GM12892 (cell line): ENCODE results near the gene DYNC1H1.

Source experiments
- DNase-seq: peaks from one replicate; pipeline ENCODE4 v3.0.0; 2011; ENCODE audit not compliant: insufficient read length
- FAIRE-seq: peaks from 2 replicates; lab custom pipeline; 2011; peaks lifted over from hg19 to GRCh38; lab: Jason Lieb, UNC
- POLR2A ChIP-seq: IDR thresholded peaks from 2 replicates; pipeline ENCODE4 v1.6.1; 2011; ENCODE audit warnings: low read depth, low read length, control low read depth
- POLR2AphosphoS5 ChIP-seq: IDR thresholded peaks from 2 replicates; pipeline ENCODE4 v1.6.1; 2011; ENCODE audit warnings: low read depth, low read length, control low read depth
- TAF1 ChIP-seq: IDR thresholded peaks from 2 replicates; pipeline ENCODE4 v1.6.1; 2011; ENCODE audit warnings: low read depth, mild to moderate bottlenecking, control low read depth, low read length, borderline replicate concordance

Gene DYNC1H1

DNA sequence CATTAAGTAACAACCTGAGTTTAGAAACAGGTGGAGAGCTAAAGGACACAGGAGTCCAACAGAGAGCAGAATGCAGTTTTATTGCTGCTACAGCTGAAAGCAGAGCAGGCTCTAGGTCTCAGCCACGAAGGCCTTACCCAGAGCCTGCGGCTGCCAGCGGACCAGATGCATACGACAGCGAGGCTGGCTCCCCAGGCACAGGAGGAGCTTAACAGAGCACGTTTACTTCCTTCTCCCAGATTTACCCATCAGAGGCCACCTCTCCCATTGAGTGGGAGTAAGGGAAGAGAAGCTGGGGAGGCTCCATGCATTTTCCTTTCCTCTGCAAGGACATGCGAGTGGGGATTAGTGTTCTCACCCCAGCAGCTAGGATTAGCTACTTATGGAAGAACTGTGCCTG is 22.6 kb downstream of the DYNC1H1 start:
- TF ChIP-seq POLR2A (no peak), TAF1 (no peak), POLR2AphosphoS5 (no peak)
- no peak for FAIRE-seq
- DNase-seq = no peak

DNA sequence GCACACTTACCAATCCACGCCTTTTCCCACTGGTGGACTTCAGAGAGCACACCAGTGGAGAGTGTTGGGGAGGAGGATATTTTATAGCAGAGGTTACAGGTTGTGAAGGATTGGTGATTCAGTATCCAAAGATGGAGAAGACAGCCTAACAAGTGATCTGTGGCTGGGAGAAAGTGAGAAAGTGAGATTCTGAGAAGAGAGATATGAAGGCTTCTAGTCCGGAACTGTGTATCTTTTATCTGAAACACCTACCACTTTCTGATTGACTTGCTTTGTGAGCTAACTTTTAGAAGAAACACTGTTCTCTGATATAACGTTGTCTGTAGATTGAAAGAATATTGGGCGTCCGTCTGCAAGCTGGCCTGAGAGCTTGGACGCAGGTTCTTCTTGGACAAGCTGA is 24.0 kb downstream of the DYNC1H1 start:
- DNase-seq (no peak), FAIRE-seq (no peak)
- TF ChIP-seq POLR2A (no peak), TAF1 (no peak), POLR2AphosphoS5 (no peak)

DNA sequence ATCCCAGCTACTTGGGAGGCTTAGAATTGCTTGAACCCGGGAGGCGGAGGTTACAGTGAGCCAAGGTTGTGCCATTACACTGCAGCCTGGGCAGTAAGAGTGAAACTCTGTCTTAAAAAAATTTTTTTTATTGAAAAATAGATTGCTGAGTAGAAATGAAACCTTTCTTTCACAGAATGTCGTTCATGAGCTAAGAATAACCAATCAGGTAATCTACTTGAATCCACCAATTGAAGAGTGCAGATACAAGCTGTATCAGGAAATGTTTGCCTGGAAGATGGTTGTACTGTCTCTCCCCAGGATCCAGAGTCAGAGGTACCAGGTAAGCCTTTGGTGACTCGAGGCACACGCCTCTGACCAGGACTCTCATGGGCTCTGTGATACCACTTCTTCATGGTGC is 27.0 kb downstream of the DYNC1H1 start:
- FAIRE-seq (peak; percentile 33), DNase-seq (no peak)
- TF ChIP-seq POLR2A = no peak
- TF ChIP-seq POLR2AphosphoS5 = no peak
- no peak for TF ChIP-seq TAF1

DNA sequence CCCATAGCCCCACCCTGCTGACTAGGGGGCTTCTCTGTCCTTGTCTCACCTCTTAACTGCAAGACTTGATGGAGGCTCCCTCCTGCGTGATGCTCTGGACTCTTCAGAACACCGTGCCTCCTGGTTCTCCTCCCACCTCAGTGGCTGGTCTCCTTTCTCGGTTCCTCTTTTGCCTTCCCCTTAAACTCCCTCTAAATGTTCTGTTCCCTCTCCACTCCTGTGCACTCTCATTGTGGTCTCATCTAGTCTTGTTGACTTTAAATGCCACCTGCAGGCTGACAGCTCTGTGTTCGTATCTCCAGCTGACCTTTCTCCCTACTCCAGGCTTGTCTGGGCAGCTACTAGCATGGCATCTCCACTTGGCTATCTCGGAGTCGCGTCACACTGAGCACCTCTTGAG is 28.3 kb downstream of the DYNC1H1 start:
- DNase-seq = peak; percentile 52
- TF ChIP-seq POLR2A (no peak), TAF1 (no peak), POLR2AphosphoS5 (no peak)
- peak; percentile 98 for FAIRE-seq

DNA sequence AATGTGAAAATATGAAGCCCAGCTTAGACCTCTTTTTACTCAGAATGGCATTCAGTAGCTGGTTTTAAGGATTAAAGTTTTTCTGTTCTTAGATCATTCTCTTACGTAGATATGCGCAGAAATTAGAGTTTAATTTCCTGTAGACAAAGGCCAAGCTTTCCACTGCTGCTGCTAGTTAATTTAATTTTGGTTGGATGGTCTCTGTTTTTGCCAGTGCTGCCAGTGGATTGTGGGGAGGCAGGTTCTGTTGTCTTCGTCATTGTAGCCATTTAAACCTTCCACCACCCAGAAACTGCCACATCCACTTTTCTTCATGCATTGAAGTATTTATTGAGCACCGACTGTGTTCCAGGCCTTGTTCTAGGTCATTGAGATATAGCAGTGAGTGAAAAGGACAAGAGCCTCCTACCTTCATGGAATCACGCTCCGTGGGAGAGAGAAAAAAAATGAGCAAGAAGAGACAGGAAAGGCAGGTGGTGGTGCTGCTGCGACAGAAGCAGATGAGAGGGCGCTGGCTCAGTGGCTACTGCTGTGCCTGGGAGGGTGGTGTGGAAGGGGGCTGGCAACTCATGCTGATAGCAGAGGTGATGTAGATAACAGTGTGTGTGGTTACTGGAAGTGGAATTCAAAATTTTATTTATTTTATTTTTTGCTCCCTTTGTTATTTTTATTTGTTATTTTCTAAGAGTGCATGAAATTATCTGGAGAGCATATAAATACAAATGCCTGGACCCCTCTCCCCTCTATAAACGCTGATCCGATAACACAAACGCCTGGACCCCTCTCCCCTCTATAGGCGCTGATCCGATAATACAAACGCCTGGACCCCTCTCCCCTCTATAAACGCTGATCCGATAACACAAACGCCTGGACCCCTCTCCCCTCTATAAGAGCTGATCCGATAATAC is 33.3 kb downstream of the DYNC1H1 start:
- DNase-seq = no peak
- no peak for TF ChIP-seq POLR2AphosphoS5
- TF ChIP-seq TAF1 = no peak
- TF ChIP-seq POLR2A = no peak
- peak; percentile 46 for FAIRE-seq

DNA sequence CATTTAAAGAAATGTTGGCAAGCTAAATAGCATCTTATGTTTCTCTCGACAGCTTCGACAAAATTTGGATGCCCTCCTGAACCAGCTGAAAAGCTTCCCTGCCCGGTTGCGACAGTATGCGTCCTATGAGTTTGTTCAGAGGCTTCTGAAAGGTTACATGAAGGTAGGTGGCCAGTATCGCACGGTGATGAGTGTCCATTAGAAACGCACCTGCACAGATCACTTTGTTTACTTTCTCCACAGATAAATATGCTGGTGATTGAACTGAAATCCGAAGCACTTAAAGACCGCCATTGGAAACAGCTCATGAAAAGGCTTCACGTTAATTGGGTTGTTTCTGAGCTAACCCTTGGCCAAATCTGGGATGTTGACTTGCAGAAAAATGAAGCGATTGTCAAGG is 36.5 kb downstream of the DYNC1H1 start:
- FAIRE-seq = no peak
- DNase-seq = no peak
- TF ChIP-seq POLR2AphosphoS5 (no peak), POLR2A (no peak), TAF1 (no peak)

DNA sequence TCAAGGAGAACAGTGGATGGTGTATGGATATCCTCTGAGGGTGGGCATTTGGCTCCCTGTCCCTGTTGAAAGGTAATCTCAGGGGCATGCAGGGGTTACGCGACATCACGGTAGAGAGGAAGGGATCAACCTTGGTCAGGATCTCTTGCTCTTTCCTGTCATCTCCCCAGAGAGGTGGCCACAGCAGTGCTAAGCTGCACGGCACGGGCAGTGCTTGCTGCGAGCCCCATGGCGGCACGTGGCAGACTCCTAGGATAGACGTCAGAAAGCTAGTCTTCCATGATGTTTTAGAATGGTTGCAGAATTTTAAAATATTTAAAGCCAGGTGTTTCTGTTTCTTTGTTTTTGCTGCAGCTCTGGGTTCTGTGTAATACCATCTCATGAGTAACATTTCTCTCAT is 41.0 kb downstream of the DYNC1H1 start:
- FAIRE-seq = no peak
- DNase-seq = no peak
- no peak for TF ChIP-seq POLR2A
- TF ChIP-seq TAF1 = no peak
- TF ChIP-seq POLR2AphosphoS5 = no peak

DNA sequence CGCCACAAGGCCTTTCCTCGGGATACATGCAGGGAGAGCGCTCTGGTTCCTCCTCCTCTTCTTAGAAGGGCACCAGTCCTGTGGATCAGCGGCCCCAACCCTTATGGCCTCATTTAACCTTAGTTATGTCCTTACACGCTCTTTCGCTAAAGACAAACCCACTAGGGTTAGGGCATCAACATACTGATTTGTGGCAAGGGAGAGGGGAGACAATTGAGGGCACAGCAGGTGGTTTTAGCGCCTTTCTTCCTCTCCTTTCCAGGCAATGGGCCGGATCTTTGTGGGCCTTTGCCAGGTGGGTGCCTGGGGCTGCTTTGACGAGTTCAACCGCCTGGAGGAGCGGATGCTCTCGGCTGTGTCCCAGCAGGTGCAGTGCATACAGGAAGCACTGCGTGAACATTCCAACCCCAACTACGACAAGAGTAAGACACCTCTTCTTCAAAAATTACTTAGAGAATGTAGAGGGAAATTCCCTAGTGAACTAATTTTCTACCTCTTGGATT is 43.6 kb downstream of the DYNC1H1 start:
- no peak for TF ChIP-seq TAF1
- no peak for TF ChIP-seq POLR2AphosphoS5
- TF ChIP-seq POLR2A = no peak
- DNase-seq (no peak), FAIRE-seq (no peak)

DNA sequence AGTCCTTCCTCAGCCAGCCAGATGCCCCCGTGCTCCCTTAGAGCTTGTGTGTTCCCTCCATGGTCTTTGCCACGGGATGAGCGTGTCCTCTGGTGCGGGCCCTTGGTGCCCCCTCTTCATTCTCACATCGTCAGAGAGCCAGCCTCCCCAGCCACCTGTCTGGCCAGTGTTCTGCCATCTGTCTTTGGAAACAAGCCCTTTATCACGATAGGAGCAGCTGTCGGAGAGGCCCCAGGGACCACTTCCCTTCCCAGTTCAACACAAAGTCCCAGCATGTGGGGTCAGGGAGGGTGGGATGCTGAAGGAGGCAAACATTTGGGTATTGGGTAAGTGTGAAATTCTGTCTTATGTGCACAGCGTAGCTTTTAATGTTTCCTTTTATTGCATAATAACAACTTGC is 44.5 kb downstream of the DYNC1H1 start:
- FAIRE-seq = no peak

DNA sequence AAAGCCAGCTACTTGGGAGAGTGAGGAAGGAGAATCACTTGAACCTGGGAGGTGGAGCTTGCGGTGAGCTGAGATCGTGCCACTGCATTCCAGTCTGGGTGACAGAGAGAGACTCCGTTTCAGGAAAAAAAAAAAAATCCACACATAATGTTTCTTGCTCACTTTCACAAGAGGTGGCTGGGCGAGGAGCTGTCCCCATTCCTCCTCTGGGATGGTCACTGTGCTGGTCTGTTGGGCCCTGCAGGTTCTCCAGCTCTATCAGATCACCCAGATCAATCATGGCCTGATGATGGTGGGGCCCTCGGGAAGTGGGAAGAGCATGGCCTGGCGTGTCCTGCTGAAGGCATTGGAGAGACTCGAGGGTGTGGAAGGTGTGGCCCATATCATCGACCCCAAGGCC is 47.3 kb downstream of the DYNC1H1 start:
- DNase-seq (no peak), FAIRE-seq (no peak)
- TF ChIP-seq POLR2AphosphoS5 = no peak

More for the DNA sequence above, 44.5 kb downstream of the DYNC1H1 start:
- no peak for DNase-seq
- TF ChIP-seq POLR2AphosphoS5 (no peak), POLR2A (no peak), TAF1 (no peak)

DNA sequence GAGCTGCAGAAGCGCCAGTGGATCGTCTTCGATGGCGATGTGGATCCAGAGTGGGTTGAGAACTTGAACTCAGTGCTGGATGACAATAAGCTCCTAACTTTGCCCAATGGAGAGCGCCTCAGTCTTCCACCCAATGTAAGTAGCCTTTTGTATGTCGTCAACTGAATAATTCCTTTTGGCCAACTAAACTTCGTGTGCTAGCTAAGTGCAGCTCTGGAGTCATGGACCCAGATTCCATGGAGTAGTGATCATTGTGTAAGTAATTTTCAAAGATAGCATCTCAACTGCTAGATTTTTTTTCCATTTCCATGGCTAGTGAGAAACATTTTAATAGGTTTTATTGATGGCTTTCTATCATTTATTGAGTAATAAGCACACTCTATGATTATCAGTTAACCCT is 48.0 kb downstream of the DYNC1H1 start:
- TF ChIP-seq POLR2AphosphoS5 (no peak), TAF1 (no peak), POLR2A (no peak)
- FAIRE-seq (no peak), DNase-seq (no peak)

DNA sequence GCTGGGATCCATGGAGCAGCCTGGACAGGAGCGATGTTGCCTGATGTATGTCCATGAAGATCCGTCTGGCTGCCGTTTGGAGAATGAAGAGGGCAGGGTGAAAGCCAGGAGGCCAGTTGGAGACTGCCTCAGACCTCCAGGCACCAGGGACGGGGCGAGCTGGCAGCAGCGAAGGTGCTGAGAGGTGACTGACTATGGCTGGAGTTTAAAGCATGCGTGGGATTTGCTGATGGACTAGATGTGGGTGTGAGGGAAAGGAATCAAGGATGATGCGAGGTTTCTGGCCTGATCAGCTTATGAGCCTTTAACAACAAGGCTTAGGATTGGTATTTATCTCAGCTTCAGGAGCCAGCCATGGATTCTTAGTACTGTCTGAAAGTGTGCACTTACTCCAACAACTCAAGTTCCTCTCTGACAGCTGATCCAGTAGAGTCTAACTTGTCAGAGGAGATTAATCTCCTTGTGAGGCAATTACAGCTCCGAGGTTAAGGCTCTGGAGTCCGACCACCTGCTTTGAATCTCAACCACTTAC is 49.4 kb downstream of the DYNC1H1 start:
- FAIRE-seq (no peak), DNase-seq (no peak)
- TF ChIP-seq POLR2AphosphoS5 (no peak), POLR2A (no peak), TAF1 (no peak)
